Measurements from ENCODE around the gene GPR176. TPM values are rescaled to one million over a fixed set of nuclear protein-coding genes. Genes with fewer than 3 reads are reported as not detected.

The GPR176 gene
- total RNA-seq, 1 donor from 2014 or later, result 3.8 TPM

DNA sequence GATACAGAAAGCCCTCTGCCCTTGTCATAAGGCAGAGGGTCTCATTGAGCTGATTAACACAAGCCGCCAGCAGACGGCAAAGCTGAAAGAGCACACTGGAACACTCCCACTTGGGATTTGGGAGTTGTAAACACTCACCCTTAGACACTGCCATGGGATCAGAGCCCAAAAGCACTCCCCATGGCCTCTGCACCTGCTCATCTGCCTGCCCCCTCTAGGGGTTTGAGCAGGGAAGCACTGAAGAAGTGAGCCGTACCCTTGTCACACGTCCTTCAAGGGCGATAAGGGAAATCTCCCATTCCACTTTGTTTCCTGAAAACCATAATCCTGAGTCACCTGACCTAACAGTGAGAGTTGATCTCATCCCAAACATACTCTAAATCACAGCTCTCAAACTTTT lies 152.1 kb downstream of the GPR176 start:
- no peak overlapping the region for H3K4me3 Mint-ChIP-seq
- no peak for DNase-seq (ENCODE audit: low spot score in 2 of 2, unreplicated experiment in 2 of 2)
- peaks cover 13% of the 10 kb centered on the region for H3K4me1 Mint-ChIP-seq
- H3K27ac Mint-ChIP-seq, result no peak overlapping the region
- TF ChIP-seq, protein P1, sequence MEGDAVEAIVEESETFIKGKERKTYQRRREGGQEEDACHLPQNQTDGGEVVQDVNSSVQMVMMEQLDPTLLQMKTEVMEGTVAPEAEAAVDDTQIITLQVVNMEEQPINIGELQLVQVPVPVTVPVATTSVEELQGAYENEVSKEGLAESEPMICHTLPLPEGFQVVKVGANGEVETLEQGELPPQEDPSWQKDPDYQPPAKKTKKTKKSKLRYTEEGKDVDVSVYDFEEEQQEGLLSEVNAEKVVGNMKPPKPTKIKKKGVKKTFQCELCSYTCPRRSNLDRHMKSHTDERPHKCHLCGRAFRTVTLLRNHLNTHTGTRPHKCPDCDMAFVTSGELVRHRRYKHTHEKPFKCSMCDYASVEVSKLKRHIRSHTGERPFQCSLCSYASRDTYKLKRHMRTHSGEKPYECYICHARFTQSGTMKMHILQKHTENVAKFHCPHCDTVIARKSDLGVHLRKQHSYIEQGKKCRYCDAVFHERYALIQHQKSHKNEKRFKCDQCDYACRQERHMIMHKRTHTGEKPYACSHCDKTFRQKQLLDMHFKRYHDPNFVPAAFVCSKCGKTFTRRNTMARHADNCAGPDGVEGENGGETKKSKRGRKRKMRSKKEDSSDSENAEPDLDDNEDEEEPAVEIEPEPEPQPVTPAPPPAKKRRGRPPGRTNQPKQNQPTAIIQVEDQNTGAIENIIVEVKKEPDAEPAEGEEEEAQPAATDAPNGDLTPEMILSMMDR (IDR thresholded peaks at IDR 0.05; ENCODE audit: unreplicated experiment), result no peak
- H3K27me3 Mint-ChIP-seq (ENCODE audit: low read depth), result no peaks in the 10 kb centered on the region
- H3K36me3 Mint-ChIP-seq, result peaks cover 3% of the 10 kb centered on the region
- peaks cover 7% of the 10 kb centered on the region for H3K9me3 Mint-ChIP-seq

DNA sequence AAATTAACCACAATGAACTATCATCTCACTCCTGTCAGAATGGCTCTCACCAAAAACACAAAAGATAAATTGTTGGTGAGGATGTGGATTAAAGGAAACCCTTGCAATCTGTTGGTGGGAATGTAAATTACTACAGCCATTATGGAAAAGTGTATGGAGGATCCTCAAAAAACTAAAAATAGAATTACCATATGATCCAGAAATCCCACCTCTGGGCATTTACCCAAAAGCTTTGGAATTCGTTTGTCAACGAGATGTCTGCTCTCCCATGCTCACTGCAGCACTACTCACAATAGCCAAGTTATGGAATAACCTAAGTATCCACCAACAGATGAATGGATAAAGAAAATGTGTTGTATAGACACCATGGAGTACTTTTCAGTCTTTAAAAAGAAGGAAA lies 159.1 kb downstream of the GPR176 start:
- H3K9me3 Mint-ChIP-seq, result peaks cover 10% of the 10 kb centered on the region
- H3K27me3 Mint-ChIP-seq (ENCODE audit: low read depth), result no peaks in the 10 kb centered on the region
- H3K36me3 Mint-ChIP-seq, result peaks cover 1% of the 10 kb centered on the region

DNA sequence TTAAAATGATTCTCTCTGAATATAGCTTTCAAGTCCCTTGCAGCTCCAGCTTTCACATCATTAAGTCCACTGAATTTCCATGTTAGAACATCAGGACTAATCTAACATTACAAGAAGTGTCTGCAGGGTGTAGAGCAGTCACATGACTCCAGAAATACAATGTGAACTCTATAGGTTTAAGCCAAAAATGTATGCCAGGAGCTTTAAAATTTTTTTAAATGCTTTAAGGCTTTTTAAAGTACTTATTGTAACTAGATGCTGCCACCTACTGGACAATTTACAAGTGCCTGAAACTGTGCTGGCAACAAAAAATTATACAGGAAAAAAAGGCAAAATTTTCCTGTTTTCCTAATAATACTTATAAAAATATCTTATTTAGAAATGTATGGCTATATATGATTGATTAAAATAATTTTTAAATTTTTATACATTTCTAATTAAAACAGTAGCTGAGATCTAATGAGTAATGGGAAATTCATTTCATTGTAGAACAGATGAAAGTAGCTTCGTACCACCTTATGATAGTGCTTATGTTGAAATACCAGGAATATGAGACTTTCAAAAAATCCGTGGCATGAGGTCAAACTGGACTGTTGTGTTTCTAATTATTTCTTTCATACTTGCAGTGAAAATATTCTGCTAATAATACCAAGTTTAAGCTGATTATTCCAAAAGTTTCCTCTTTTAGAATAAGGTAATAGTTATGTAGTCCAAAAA lies 163.1 kb downstream of the GPR176 start:
- H3K27me3 Mint-ChIP-seq (ENCODE audit: low read depth), result no peaks in the 10 kb centered on the region
- TF ChIP-seq, protein P1 (IDR thresholded peaks at IDR 0.05; ENCODE audit: unreplicated experiment), result peak; percentile 93
- H3K4me1 Mint-ChIP-seq, result peaks cover 5% of the 10 kb centered on the region
- H3K9me3 Mint-ChIP-seq, result peaks cover 9% of the 10 kb centered on the region
- no peak for DNase-seq (ENCODE audit: low spot score in 2 of 2, unreplicated experiment in 2 of 2)
- no peak overlapping the region for H3K27ac Mint-ChIP-seq
- H3K36me3 Mint-ChIP-seq, result peaks cover 1% of the 10 kb centered on the region
- H3K4me3 Mint-ChIP-seq, result no peak overlapping the region

More for the DNA sequence above, 159.1 kb downstream of the GPR176 start:
- Mint-ChIP-seq H3K4me1 (peaks cover 4% of the 10 kb centered on the region), H3K27ac (no peak overlapping the region), H3K4me3 (no peak overlapping the region)
- TF ChIP-seq, protein P1 (IDR thresholded peaks at IDR 0.05; ENCODE audit: unreplicated experiment), result no peak
- no peak for DNase-seq (ENCODE audit: low spot score in 2 of 2, unreplicated experiment in 2 of 2)

DNA sequence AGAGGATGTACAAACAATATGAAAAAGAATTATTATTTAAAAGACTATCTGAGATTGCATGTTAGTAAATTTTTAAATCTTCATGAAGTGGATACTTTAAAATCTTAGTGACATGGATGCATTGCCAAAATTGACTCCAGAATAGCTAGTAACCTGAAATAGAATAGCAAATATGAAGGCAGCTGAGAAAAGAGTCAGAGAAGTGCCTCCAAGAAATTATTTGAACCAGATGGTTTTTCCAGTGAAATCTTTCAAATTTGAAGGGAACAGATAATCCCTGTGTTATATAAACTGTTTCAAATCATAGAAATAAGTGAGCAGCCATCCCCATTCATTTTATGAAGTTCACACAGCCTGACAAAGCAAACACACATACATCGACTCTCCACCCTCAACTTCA lies 167.1 kb downstream of the GPR176 start:
- Mint-ChIP-seq H3K27me3 (ENCODE audit: low read depth) (no peaks in the 10 kb centered on the region), H3K36me3 (peaks cover 13% of the 10 kb centered on the region), H3K4me1 (peaks cover 5% of the 10 kb centered on the region), H3K4me3 (no peak overlapping the region), H3K9me3 (peaks cover 35% of the 10 kb centered on the region), H3K27ac (no peak overlapping the region)
- TF ChIP-seq, protein P1 (IDR thresholded peaks at IDR 0.05; ENCODE audit: unreplicated experiment), result no peak
- no peak for DNase-seq (ENCODE audit: low spot score in 2 of 2, unreplicated experiment in 2 of 2)

DNA sequence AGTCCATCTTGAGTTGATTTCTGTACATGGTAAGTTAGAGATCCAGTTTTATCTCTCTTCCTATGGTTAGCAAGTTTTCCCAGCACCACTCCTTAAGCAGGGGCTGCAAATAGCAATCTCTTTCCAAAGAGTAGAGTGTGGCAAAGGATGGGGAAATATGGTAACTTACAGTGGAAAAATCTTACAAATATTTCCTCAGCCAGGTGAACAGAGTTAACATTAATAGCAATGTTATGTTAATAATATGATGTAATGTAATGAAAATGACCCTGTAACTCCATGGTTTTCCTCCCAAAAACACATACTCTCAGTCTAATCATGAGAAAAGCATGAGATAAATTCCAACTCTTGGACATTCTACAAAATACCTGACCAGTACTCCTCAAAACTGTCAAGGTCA lies 167.8 kb downstream of the GPR176 start:
- no peaks in the 10 kb centered on the region for H3K27me3 Mint-ChIP-seq (ENCODE audit: low read depth)

More for the DNA sequence above, 167.8 kb downstream of the GPR176 start:
- DNase-seq (ENCODE audit: low spot score in 2 of 2, unreplicated experiment in 2 of 2), result no peak
- Mint-ChIP-seq H3K9me3 (peaks cover 35% of the 10 kb centered on the region), H3K36me3 (peaks cover 13% of the 10 kb centered on the region), H3K27ac (no peak overlapping the region), H3K4me1 (peaks cover 5% of the 10 kb centered on the region), H3K4me3 (no peak overlapping the region)
- TF ChIP-seq, protein P1 (IDR thresholded peaks at IDR 0.05; ENCODE audit: unreplicated experiment), result no peak

Other genes starting within 250 kb of the GPR176 start
- 0.50 to 0.89 TPM (median 0.74 TPM) in 3 replicates for gene FSIP1, start 137.4 kb downstream of the GPR176 start, total RNA-seq
- gene EIF2AK4, start 13.8 kb upstream of the GPR176 start, total RNA-seq, result 52.8 to 54.2 TPM (median 53.9 TPM) in 3 replicates
- 185 to 198 TPM (median 189 TPM) in 3 replicates for gene SRP14, start 118.9 kb upstream of the GPR176 start, total RNA-seq
- gene BMF, start 188.6 kb upstream of the GPR176 start, total RNA-seq, result 90.3 to 98.9 TPM (median 97.0 TPM) in 3 replicates
- gene BUB1B, start 240.8 kb upstream of the GPR176 start, total RNA-seq, result 29.0 to 38.2 TPM (median 35.5 TPM) in 3 replicates

Data from mesothelial cell of epicardium (in vitro differentiated cells).